ENCODE measurements around the gene TRIM24.

TRIM24 gene

DNA sequence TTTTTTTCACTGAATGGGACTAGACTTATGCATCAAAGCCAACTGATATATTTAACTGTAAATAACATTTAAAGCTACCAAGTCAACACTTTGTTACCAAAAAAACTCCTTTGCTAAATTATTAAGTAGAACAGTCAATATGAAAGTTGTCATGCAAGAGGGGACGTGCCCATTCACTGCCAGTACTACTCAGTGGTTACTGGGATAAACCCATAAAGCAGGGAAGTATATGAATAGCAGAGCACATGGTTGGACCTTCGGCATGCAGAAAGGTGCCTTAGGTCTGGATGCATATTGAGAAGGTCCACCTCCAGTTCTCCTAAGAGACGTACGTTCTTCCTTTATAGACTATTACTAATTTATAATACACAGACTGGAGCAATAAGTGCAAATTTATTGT, 121.0 kb downstream of the TRIM24 start:
- DNase-seq, result no peak

- DNase-seq, result no peak
Measured at GRCh38 chr7:138584283-138584682, 124.2 kb downstream of the TRIM24 start.

GRCh38 chr7:138584696-138585095, 124.6 kb downstream of the TRIM24 start:
- DNase-seq, result no peak

GRCh38 chr7:138585283-138585993, 125.4 kb downstream of the TRIM24 start:
- DNase-seq, result no peak

DNA sequence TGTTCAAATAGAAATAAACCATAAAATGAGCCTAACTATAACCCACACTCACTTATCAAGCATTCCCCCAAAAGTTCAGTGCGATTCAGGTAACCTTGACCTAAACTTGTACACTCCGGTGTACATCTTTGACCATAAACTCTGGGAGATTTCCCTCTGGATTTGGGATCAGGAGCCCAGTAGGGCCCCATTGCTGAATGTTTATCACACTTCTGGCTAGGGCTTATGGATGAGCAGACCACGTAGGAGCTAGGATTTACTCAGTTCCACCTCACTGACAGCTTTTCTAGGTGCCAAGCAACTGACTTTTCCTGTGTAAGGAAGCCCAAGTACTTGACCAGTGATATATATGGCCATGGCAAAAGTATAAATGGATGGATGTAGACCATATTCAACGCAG, 127.4 kb downstream of the TRIM24 start:
- DNase-seq, result no peak

DNA sequence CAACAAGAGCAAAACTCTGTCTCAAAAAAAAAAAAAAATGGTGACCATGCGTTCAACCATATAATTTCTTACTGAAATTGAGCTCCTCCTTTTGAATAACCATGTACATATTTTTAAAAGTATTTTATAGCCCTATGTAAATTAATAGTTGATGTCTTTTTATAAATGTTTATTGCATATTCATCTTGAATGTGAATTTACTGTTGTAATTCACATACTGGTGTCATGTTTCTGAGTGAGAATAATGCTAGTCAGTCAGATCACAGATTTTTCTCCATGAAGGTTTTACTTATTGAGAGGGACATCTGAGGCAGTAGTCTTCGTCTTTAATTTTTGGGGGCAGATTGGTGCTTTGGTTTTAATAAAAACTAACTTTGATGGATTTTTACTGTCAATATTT, 128.9 kb downstream of the TRIM24 start:
- DNase-seq, result no peak

DNA sequence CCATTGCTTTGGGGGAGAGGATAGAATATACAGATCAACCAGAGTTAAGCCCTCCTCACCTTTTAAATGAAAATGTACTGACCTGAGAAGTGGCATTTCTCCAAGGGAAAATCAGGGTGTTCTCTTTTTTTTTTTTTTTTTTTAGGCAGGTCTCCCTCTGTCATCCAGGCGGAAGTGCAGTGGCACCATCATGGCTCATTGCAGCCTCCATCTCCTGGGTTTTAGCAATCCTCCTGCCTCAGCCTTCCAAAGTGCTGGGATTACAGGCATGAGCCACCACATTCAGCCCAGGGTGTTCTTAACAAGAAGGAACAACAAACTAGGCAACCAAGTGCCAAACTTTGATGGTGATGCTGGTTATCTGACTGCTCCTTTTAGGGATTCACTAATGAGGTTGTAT, 130.1 kb downstream of the TRIM24 start:
- no peak for DNase-seq

GRCh38 chr7:138595454-138595853, 135.4 kb downstream of the TRIM24 start:
- DNase-seq, result no peak

DNA sequence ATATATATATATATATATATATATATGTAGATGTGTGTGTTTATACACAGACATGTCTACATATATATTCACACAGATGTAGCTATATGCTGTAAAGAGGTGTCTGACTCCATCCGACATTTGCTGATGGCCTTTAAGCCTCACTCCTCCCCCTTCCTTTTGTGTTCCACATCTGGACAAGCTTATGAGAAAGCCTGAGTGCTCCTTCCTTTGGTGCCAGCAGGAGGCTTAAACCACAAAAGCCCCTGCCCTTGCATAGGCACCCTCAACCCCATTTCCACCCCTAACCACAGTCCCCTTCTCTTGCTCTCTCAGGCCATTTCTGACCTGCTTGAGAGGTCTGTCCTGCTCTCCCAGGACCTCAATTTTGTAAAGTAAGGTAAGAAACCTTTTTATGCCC, 142.4 kb downstream of the TRIM24 start:
- DNase-seq, result no peak

- DNase-seq, result no peak
Measured at GRCh38 chr7:138603549-138604318, 143.7 kb downstream of the TRIM24 start.

DNA sequence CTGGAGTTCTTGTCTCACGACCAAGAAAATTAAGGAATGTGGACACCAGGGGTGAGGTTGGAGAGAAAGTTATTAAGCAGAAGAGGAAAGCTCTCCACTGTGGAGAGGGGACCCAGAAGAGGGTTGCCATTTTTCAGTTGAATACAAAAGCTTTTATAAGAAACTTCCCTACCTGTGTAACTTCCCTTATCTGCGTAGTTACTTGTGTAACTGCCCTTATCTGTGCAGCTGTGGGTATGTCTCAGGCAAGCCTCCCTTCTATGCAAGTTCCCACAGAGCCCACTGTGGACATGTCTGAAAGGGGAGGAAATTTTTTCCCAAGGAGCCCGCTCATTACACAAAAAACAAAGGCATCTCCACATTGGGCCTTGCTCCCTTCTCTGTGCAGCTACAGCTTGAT, 146.2 kb downstream of the TRIM24 start:
- no peak for DNase-seq

DNA sequence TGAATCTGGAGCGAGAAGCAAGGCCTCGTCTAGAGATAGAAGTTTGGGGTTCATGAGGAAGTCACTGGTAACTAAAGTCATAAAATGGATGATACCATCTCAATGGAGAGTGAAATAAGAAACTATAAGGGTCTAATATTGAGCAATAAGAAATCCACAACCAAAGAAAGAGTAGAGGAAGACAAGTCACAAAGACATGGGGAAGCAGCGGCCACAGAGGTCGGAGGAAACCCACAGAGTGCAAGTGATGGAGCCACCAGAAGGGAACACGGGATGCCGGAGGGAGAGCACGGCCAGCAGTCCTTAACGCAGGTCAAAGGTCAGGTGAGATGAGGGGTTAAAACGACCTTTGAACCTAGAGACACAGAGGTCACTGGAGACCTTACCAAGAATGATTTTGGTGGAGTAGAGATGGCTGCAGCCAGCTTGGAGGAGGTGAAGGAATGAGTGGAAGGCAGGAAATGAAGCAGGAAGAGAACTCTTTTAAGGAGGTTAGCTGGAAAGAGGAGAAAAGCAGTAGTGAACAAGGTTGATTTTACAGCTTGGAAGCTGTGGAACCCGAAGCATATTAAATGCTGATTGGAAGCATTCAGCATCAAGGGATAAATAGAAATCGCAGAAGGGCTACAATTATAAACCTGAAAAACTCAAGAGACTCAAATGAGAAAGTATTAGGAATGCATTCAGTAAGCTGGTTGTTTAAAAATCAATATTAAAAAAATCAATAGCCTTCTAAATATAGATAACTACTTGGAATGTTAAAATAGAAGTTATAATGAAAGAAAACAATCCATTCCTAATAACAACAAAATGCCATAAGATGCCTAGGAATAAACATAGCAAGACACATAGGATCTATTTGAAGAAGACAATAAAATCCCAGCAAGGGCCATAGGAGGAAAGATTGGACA, 147.4 kb downstream of the TRIM24 start:
- DNase-seq, result no peak

DNA sequence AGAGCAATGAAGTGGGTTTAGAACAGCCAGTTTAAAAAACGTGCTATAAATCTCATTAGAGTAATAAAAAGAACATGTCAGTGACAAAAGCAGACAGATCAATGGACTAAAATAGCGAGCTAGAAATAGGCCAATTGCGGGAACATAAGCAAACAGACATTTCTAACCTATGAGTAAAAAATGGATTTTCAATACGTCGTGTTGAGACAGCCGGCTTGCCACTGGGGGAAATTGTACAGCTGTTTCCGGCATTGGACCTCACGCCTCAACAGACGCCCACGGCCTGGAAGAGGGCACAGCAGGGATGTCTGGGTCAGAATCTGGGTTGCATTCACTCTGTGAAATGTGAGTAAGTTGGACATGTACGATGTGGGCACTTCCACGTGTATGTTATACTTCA, 148.2 kb downstream of the TRIM24 start:
- no peak for DNase-seq

GRCh38 chr7:138610671-138611170, 150.7 kb downstream of the TRIM24 start:
- DNase-seq, result peak; percentile 32

DNA sequence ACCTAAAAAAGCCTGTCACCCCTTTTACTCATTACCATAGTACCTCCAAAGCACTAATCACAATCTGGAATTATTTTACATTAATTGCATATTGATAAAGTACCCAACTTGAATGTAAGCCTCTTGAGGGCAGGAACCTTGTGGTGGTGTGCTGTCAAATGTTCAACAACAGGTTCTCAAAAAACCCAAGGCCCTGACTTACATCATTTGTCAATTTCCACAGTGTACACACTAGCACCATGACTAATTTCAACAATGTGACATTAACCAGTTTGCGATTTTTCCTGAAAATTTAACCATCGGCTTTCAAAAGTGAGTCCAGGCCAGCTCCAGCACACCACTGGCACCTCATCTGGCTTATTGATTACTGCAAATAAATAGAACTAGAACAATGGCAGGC, 153.6 kb downstream of the TRIM24 start:
- DNase-seq, result no peak

GRCh38 chr7:138616085-138616484, 156.0 kb downstream of the TRIM24 start:
- no peak for DNase-seq

GRCh38 chr7:138618506-138618905, 158.4 kb downstream of the TRIM24 start:
- no peak for DNase-seq

GRCh38 chr7:138618933-138619332, 158.9 kb downstream of the TRIM24 start:
- no peak for DNase-seq

GRCh38 chr7:138622841-138623240, 162.8 kb downstream of the TRIM24 start:
- no peak for DNase-seq

DNA sequence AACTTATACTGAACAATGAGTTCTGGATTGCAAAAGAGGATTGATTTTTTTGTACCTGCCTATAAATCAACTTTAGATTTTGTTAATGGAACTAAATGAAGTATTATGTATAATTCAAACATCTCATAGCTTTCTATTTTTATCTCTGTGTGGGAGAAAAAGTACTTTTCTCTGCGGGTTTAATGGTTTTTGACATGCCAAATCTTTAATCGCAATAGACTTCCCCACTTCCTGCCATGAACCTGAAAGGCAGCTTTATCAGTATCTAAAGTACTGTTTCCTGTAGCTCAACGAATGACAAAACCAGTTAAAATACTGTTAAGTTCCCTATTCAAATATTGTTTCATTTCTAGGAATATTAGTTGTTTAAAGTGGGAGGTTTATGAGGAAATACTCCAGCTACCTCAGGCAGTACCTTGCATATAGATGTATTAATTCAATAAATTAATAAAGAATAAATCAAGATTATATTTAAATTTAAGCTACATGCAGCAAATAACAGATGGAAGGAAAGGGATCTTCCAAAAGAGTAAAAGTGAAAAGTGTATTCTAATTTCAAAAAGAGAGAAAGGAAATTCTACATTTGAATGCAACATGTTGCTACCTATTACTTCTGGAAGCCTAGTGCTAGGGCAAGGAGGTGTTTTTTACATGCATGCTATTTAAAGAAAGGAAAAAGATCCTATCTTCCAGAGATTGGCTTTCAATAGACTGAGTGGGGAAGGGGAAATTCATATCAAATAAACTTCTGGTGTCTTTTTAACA, 165.2 kb downstream of the TRIM24 start:
- DNase-seq, result peak; percentile 71

DNA sequence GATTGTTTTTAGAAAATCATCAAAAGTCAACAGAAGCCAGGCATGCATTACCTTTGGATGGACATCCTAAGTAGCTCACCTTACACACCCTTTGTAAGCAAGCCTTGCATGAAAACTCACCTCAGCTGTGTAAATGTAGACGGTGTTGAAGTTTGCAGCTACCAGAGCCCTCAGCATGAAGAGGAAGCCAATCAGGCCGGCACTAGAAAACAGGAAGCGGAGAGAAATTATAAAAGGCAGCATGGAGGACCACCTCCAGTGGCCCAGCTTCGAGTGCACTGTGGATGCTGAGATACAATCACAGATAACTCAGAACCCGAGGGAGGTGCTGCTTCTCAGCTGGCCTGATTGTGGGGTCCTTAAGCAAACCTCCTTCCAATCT, 165.8 kb downstream of the TRIM24 start:
- DNase-seq, result peak; percentile 27

DNA sequence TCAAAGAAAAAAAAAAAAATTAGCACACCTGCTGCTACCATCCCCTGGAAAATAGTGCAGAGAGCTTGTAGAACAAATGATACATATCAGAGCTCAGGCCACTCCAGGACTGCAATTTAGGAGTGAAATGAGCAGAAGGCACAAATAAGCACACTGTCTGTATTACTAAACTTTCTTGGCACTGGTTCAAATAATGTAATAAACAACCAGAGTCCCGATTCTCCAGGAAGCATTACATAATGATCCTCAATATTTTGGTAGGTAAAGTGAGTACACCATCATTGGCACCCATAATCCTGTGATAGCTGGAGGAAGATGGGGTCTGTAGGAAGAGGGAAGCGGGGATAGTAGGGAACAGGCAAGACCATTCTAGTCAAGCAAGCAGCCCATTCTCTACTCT, 166.8 kb downstream of the TRIM24 start:
- DNase-seq, result no peak

- no peak for DNase-seq
Measured at GRCh38 chr7:138627361-138627760, 167.3 kb downstream of the TRIM24 start.

Measured in hematopoietic multipotent progenitor cell treated with erythropoietin and hydrocortisone succinate and interleukin-3 and kit ligand, for 8 days (in vitro differentiated cells).